H7 (cell line): ENCODE results near the gene LRRC46. TPM values are rescaled to one million over a fixed set of nuclear protein-coding genes. Genes with fewer than 3 reads are reported as not detected.
A peak's percentile ranks its signal among the peaks of the same experiment; 100 is the strongest.

Source experiments
- DNase-seq: peaks from one replicate; pipeline ENCODE4 v3.0.0; 2012
- H3K27me3 ChIP-seq: 2 replicates; pipeline ENCODE4 v1.6.0; 2011; ENCODE audit warnings: mild to moderate bottlenecking, low read length; ENCODE audit not compliant: control insufficient read depth, insufficient read depth
- H3K36me3 ChIP-seq: replicated peaks from 2 replicates; pipeline ENCODE4 v1.5.1; 2011; ENCODE audit warnings: low read length; ENCODE audit not compliant: control insufficient read depth, insufficient read depth
- H3K4me3 ChIP-seq: 2 replicates; pipeline ENCODE4 v1.5.1; 2011; ENCODE audit warnings: low read depth, mild to moderate bottlenecking, control low read depth, low read length, moderate library complexity; ENCODE audit not compliant: insufficient read depth
- total RNA-seq: library from RNA; depleted of rRNA; stranded (reverse); fragments of >200 nt; shearing (Covaris generic); gene quantifications from 2 replicates; pipeline ENCODE4 v1.2.3, GENCODE V29; 2014; rRNA removed

LRRC46 gene, protein sequence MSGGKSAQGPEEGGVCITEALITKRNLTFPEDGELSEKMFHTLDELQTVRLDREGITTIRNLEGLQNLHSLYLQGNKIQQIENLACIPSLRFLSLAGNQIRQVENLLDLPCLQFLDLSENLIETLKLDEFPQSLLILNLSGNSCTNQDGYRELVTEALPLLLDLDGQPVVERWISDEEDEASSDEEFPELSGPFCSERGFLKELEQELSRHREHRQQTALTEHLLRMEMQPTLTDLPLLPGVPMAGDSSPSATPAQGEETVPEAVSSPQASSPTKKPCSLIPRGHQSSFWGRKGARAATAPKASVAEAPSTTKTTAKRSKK
- total RNA-seq: 0.21 and 0.30 TPM in 2 replicates

DNA sequence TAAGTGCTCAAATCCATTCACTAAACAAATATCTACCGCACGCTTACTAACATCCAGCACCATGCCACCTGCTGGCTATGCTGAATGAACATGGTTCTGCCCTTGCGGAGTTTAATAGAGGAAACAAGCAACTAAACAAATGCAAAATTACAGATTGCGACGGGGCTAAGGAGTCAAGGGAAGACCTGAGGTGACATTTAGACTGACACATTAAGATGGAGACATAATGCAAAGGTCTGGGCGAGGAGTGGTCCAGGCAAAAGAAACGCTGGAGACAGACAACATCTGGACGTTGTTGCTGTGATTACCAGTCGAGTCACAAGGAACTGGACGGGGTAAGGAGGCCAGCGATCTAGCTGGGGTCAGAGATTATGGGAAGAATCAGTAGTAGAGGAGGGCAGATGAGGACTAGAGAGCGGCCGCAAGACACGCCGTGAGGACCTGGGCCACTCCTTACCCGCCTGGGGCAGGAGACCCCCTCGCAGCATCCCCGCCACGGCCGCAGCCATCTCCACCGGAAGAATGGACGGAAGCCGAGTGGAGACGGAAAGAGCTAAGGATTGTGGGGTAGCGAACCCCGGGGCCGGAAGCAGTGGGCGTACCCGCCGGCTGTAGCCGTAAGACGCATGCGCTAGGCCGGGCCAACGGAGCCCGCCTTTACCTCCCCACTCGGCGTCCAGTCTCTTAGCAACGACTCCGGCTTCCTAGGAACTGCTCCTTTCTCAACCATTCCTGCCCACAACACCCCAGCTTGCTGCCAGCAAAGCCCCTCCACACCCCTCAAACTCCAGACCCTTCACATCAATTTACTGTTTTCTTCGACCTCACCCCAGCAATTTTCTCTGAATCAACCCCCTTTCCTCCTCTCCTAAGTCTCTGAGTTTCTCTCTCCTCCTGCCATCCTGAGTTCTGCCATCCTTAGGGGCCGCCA, at the start of gene LRRC46, which contains the start of gene MRPL10:
LRRC46 (plus strand) TSS at position 668 of the 931 bp plus-strand sequence. CDS start 320 bp downstream, outside the sequence.
MRPL10 (minus strand) TSS at position 539 of the 931 bp plus-strand sequence; CDS start at position 509, 30 bp downstream.
- DNase-seq: peak; percentile 99
- no peaks in the 10 kb centered on the region for H3K27me3 ChIP-seq
- H3K36me3 ChIP-seq: peaks cover 14% of the 10 kb centered on the region
- peak within 1 kb of the TSS; percentile 70 for H3K4me3 ChIP-seq

DNA sequence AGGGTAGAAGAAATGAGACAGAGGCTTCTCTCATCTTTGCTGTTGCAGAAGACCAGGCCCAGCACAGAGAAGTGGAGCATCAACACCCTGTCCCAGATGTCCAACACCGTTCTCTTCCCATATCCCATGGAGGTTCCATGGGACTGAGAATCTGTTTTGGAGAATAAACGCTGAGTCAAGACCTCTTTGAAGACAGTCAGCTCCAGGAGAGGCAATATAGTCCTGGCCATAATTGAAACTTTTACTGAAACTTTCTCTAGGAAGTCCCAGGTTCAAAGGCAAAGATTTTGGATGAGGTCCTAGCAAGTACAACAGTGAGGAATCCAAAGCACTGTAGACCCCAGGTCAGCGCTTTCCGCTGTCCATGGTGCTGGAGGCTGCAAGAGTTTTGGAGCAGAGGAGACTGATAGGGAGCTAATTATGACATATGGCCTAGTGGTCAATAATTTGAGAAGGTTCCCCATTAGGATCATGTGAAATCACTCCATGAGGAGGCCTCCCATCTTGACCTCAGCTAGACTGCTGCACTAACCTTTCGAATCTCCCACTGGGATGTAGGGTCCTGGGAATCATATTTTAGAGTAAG, 45.8 kb upstream of the LRRC46 start:
- DNase-seq: peak; percentile 80
- H3K4me3 ChIP-seq: no peak overlapping the region
- H3K36me3 ChIP-seq: no peaks in the 10 kb centered on the region
- peaks cover 22% of the 10 kb centered on the region for H3K27me3 ChIP-seq

DNA sequence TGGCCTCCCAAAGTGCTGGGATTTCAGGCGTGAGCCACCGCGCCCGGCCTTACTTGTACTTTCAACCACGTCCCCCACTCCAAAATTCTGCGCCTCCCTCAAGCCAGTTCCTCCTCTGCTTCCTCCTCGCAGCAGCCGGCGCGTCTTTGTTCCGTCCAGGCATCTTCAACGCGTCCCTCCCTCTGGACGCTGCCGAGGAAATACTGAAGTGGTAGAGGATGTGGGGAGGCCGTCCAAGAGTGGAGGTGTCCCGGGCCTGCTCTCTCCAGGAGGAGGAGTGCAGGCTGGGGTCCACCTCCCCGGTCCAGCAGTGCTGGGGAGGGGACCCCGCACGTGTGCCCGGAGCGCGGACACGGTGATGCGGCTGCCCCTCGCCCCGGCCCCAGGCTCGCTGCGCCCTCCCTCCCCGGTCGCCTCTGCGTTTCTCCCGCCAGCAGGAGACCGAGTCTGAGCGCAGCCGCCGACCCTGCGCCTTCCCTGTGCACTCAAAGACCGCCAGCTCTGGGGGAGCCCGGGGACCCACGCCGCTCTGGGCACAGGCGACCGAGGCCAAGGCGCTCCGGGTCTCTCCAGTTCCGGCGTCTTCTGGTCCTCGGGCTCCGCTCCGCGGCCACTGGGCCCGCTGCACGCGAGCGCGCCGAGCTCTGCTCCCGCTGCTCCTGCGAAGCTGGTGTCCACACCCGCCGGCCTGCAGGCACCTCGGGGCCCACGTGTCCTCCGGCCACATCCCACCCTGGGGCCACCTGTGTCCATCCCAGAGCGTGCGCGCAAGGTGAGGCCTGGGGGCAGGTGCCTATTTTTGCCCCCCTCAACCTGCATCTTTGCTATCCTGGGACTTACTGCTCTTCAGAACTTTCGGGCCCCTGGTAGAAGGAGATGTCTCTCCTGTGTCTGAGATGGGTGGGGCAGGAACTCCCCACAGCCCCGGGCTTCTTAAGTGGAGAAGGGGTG, 41.6 kb upstream of the LRRC46 start:
- DNase-seq: peak; percentile 93
- no peaks in the 10 kb centered on the region for H3K36me3 ChIP-seq
- peak overlapping the region; percentile 47 for H3K4me3 ChIP-seq
- H3K27me3 ChIP-seq: peaks cover 39% of the 10 kb centered on the region

DNA sequence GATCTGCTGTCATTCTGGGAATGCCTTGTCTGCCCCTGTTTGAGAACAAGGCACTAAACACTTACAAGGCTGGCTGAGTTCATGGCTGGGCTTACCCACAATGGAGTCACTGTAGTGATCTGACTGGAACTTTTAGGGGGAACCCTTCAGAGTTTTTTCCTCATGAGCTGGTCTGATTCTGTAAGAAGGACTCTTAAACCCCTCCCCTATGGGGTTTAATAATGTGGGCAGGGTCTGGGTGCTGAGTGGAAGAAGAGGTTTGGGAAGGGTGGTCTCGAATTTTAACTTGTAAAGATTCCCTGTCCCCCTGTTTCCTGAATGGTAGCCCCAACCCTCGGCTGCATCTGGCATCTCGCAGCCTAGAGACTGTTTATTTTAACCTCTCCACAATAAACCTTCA, 40.4 kb upstream of the LRRC46 start:
- H3K36me3 ChIP-seq: no peaks in the 10 kb centered on the region
- H3K27me3 ChIP-seq: peaks cover 39% of the 10 kb centered on the region
- no peak for DNase-seq
- no peak overlapping the region for H3K4me3 ChIP-seq

DNA sequence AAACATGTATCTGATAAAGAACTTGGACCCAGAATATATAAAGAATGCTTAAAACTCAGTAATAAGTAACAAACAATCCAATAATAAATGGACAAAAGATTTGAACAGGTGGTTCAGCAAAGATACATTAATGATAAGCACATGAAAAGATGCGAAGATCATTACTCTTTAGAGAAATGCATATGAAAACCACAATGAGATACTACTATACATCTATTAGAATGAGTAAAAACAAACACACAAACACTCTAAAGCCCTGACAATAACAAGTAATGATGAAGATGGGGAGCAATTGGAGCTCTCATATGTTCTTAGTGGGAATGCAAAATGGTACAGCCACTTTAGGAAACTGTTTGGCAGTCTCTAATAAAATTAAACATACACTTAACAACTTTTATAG, 39.0 kb upstream of the LRRC46 start:
- Histone ChIP-seq H3K27me3 (peaks cover 39% of the 10 kb centered on the region), H3K4me3 (no peak overlapping the region), H3K36me3 (no peaks in the 10 kb centered on the region)
- DNase-seq: no peak

DNA sequence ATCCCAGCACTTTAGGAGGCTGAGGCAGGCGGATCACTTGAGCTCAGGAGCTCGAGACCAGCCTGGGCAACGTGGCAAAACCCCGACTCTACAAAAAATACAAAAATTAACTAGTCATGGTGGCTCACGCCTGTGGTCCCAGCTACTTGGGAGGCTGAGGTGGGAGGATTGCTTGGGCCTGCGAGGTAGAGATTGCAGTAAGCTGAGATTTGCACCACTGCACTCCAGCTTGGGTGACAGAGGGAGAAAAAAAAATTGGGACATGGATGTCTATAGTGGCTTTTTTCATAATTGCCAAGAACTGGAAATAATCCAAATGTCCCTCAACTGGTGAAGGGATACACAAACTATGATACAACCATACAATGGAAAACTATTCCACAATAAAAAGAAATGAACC, 38.5 kb upstream of the LRRC46 start:
- H3K36me3 ChIP-seq: no peaks in the 10 kb centered on the region
- no peak overlapping the region for H3K4me3 ChIP-seq
- peaks cover 36% of the 10 kb centered on the region for H3K27me3 ChIP-seq
- DNase-seq: no peak

DNA sequence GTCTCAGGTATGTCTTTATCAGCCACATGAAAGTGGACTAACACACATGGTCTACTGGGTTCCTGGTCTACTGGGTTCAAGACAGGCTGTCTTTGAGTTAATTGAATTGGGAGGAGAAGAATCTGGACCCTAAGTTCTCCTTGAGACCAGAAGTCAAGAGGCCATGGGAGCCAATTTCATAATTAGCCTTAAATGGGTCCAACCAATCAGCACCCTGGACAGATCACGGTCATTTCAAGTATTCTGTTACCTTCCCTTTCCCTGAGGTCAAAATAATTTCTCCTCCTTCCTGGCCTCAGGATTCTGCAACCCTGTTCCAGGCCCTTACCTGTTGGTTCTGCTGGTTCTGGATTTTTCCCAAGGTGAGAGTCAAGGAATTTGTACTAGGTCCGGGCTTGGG, 33.7 kb upstream of the LRRC46 start:
- Histone ChIP-seq H3K27me3 (peaks cover 4% of the 10 kb centered on the region; the same call in 1 of the 2 replicates), H3K4me3 (no peak overlapping the region), H3K36me3 (no peaks in the 10 kb centered on the region)
- DNase-seq: peak; percentile 46

DNA sequence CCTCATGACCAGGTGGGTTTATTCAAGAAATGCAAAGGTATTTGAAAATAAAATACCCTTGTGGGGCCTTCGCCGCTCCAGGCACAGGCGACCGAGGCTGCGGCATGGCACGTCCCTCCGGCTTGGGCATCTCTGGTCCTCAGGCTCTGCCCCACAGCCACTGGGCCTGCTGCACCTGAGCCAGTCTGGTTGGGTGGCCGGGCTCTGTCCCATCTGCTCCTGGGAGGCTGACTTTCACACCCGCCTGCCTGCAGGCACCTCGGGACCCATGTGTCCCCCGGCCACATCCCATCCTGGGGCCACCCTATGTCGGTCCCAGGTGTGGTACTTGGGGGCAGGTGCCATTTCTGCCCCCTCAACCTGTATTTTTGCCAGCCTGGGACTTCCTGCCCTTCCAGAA, 30.8 kb upstream of the LRRC46 start:
- Histone ChIP-seq H3K4me3 (no peak overlapping the region), H3K27me3 (no peaks in the 10 kb centered on the region; the same call in 1 of the 2 replicates), H3K36me3 (no peaks in the 10 kb centered on the region)
- peak; percentile 34 for DNase-seq

DNA sequence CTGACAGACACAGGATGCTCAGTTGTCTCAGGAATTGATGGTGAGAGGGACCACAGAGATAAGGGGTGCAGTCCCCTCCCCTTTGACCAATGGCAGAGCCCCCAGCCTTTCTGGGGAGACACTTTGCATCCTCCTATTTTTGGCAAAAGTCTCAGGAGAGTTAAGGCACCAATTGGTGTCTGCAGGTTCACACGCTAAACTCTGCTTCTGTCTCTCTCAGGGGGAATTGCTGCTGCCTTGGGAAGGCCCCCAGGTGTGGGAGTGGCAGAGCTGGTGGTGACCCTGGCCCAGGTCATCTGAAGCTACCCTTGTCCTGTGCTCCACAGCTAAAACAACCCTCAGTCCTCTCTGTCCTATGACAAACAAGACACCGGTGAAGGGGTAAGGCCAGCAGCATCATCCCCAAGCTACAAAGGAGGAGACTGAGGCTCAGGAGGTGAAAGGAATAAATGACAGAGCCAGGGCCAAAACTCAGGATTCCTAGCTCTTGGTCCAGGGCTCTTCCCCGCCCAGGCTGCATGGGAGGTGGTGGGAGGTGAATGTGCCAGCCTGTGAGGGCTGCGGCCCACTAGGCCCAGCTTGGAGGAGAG, 30.2 kb upstream of the LRRC46 start:
- no peak for DNase-seq
- Histone ChIP-seq H3K27me3 (no peaks in the 10 kb centered on the region; the same call in 1 of the 2 replicates), H3K36me3 (no peaks in the 10 kb centered on the region), H3K4me3 (no peak overlapping the region)

DNA sequence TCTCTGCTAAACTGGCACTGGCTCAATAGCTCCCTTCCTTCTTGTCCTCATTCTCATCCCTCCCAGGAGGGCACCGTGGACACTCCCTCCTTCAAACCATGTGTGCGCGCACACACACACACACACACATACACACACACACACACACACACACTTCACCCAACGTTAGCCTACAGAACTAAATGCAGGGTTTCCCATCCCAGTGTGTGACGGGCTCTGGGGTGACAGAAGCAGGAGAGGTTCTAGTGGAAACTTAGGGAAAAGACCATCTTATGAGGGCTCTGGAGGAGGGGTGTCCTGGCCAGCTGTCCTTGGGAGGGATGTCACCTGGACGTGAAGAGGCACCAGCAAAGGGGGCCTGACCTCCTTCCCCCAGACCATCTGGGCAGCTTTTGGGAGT, 29.6 kb upstream of the LRRC46 start:
- Histone ChIP-seq H3K4me3 (no peak overlapping the region), H3K27me3 (no peaks in the 10 kb centered on the region; the same call in 1 of the 2 replicates), H3K36me3 (no peaks in the 10 kb centered on the region)
- no peak for DNase-seq

DNA sequence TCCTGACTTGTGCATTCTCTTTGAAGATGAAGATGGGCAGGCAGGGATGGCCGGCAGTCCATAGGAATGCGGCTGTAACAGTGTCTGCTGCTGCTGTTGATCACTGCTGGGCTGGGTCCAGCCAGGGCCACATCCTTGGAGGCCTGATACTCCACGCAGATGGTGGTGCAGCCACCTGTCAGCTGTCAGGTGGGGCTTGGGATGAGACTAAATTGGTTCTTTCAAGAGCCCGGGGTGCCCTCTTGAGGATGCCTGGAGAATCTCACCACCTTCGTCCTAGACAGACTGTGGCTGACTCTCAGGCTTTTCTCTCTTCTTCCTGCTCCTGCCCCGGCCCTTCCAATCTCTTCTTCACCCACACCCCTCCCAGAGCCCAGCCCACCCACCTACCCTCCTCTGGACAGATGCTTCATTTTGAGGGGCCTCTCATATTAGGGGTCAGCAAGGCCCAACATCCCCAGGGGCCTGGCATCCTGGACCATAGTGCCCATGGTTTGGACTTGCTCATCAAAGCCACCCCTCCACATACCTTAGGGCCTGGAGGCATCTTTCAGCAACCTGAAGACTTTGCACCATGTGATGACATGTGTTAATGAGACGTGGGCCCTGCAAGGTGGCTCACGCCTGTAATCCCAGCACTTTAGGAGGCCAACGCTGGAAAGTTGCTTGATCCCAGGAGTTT, 29.0 kb upstream of the LRRC46 start:
- no peak overlapping the region for H3K4me3 ChIP-seq
- H3K27me3 ChIP-seq: no peaks in the 10 kb centered on the region; the same call in 1 of the 2 replicates
- peak; percentile 92 for DNase-seq
- no peaks in the 10 kb centered on the region for H3K36me3 ChIP-seq

DNA sequence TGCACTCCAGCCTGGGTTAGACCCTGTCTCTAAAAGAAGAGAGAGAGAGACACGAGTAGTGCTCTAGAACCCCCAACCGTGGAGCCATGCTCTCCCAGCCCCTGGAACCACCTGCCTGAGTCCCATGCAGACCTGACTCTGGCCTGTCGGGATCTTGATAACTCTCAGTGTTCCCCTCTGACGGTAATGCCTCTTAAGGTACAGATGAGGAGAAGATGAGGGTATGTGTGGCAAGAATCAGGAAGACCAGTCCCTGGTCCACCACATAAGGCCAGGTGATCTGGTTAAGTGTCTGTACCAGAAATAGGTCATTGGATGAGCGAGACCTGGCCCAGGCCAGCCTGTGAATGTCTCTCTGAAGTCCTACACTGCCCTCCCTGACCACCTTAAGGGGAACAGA, 28.3 kb upstream of the LRRC46 start:
- H3K27me3 ChIP-seq: no peaks in the 10 kb centered on the region; the same call in 1 of the 2 replicates
- H3K4me3 ChIP-seq: no peak overlapping the region
- H3K36me3 ChIP-seq: no peaks in the 10 kb centered on the region
- no peak for DNase-seq

DNA sequence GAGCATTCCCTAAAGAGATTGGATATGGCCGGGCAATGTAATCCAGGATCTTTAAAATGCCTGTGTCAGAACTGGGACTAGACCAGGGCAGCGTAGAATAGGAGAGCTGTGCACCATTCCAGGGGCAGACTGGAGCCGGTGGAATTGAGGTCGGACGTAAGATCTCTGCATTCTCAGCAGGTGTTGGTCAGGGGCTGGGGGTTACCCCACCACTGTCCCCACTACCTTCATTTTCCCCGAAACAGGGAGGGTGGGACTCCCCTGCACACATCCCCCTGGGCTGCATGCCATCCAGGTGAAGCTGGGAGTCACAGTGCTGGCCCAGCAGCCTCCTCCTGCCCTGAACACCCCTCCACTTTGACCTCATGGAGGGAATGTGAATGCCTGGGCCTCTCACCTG, 27.7 kb upstream of the LRRC46 start:
- Histone ChIP-seq H3K36me3 (no peaks in the 10 kb centered on the region), H3K4me3 (no peak overlapping the region), H3K27me3 (no peaks in the 10 kb centered on the region; the same call in 1 of the 2 replicates)
- peak; percentile 31 for DNase-seq
